Esophagus mucosa (tissue), 1 donor: ENCODE data around the gene TTLL11. TPM values are rescaled to one million over a fixed set of nuclear protein-coding genes. Genes with fewer than 3 reads are reported as not detected.

Experiments
- ATAC-seq: fragments of 200-7000 bp; cut with Tn5 transposase; one replicate; pipeline ENCODE4 v1.9.1; 2020
- total RNA-seq: library from RNA; stranded (reverse); gene quantifications from one replicate; pipeline ENCODE4 v1.2.4, GENCODE V29; 2023
- donor health status: DM: yes; HTN: yes; CAD: no.

TTLL11 gene
- total RNA-seq, 1 donor from 2014 or later, result 3.1 TPM

- ATAC-seq, result no peak
Observed at GRCh38 chr9:122107291-122107805, 14.2 kb upstream of the TTLL11 start.

GRCh38 chr9:122106576-122106975, 13.5 kb upstream of the TTLL11 start:
- no peak for ATAC-seq

GRCh38 chr9:122103985-122104384, 10.9 kb upstream of the TTLL11 start:
- ATAC-seq, result no peak

GRCh38 chr9:122102156-122102555, 9.0 kb upstream of the TTLL11 start:
- no peak for ATAC-seq

- ATAC-seq, result no peak
Observed at GRCh38 chr9:122100756-122101155, 7.6 kb upstream of the TTLL11 start.

- ATAC-seq, result peak; percentile 75
Observed at GRCh38 chr9:122099271-122099869, 6.3 kb upstream of the TTLL11 start.

GRCh38 chr9:122097679-122098315, 4.7 kb upstream of the TTLL11 start:
- no peak for ATAC-seq

GRCh38 chr9:122096620-122097415, 3.7 kb upstream of the TTLL11 start:
- ATAC-seq, result no peak

GRCh38 chr9:122095010-122095767, 2.1 kb upstream of the TTLL11 start:
- ATAC-seq, result no peak

- no peak for ATAC-seq
Observed at GRCh38 chr9:122091682-122092592, 1.2 kb downstream of the TTLL11 start.

- ATAC-seq, result no peak
Observed at GRCh38 chr9:122090981-122091380, 2.1 kb downstream of the TTLL11 start.

GRCh38 chr9:122090287-122090883, 2.7 kb downstream of the TTLL11 start:
- no peak for ATAC-seq

GRCh38 chr9:122088880-122089706, 4.0 kb downstream of the TTLL11 start:
- no peak for ATAC-seq

- no peak for ATAC-seq
Observed at GRCh38 chr9:122087406-122088200, 5.5 kb downstream of the TTLL11 start.

- no peak for ATAC-seq
Observed at GRCh38 chr9:122086873-122087272, 6.2 kb downstream of the TTLL11 start.

GRCh38 chr9:122085260-122085659, 7.8 kb downstream of the TTLL11 start:
- no peak for ATAC-seq

- no peak for ATAC-seq
Observed at GRCh38 chr9:122084026-122084675, 9.0 kb downstream of the TTLL11 start.

GRCh38 chr9:122080986-122081385, 12.1 kb downstream of the TTLL11 start:
- no peak for ATAC-seq

GRCh38 chr9:122078557-122078956, 14.6 kb downstream of the TTLL11 start:
- ATAC-seq, result no peak
